ENCODE measurements around the gene DACT3.
A peak's percentile ranks its signal among the peaks of the same experiment; 100 is the strongest.

Gene DACT3

GRCh38 chr19:46685189-46685588, 24.2 kb upstream of the DACT3 start:
- peak overlapping the region; percentile 6 for H3K27ac Mint-ChIP-seq
- ATAC-seq: no peak
- H3K36me3 Mint-ChIP-seq: peaks cover 47% of the 10 kb centered on the region
- H3K4me1 Mint-ChIP-seq: peaks cover 6% of the 10 kb centered on the region
- no peaks in the 10 kb centered on the region for H3K9me3 Mint-ChIP-seq
- no peaks in the 10 kb centered on the region for H3K27me3 Mint-ChIP-seq
- no peak overlapping the region for H3K4me3 Mint-ChIP-seq

GRCh38 chr19:46678110-46678732, 17.2 kb upstream of the DACT3 start:
- peak overlapping the region; percentile 20 for H3K27ac Mint-ChIP-seq
- no peak overlapping the region for H3K4me3 Mint-ChIP-seq
- no peaks in the 10 kb centered on the region for H3K9me3 Mint-ChIP-seq
- peaks cover 13% of the 10 kb centered on the region for H3K4me1 Mint-ChIP-seq
- peak; percentile 79 for ATAC-seq
- no peaks in the 10 kb centered on the region for H3K27me3 Mint-ChIP-seq
- peaks cover 78% of the 10 kb centered on the region for H3K36me3 Mint-ChIP-seq

GRCh38 chr19:46674416-46675178, 13.6 kb upstream of the DACT3 start:
- no peaks in the 10 kb centered on the region for H3K27me3 Mint-ChIP-seq
- no peak overlapping the region for H3K27ac Mint-ChIP-seq

GRCh38 chr19:46670813-46671212, 9.8 kb upstream of the DACT3 start:
- H3K9me3 Mint-ChIP-seq: peaks cover 3% of the 10 kb centered on the region
- no peak overlapping the region for H3K4me3 Mint-ChIP-seq
- no peaks in the 10 kb centered on the region for H3K4me1 Mint-ChIP-seq
- no peak for ATAC-seq
- H3K36me3 Mint-ChIP-seq: peaks cover 41% of the 10 kb centered on the region
- H3K27ac Mint-ChIP-seq: no peak overlapping the region
- no peaks in the 10 kb centered on the region for H3K27me3 Mint-ChIP-seq

More at GRCh38 chr19:46674416-46675178, 13.6 kb upstream of the DACT3 start:
- no peak for ATAC-seq
- Mint-ChIP-seq H3K4me3 (no peak overlapping the region), H3K36me3 (peaks cover 71% of the 10 kb centered on the region), H3K4me1 (peaks cover 8% of the 10 kb centered on the region), H3K9me3 (peaks cover 3% of the 10 kb centered on the region)

GRCh38 chr19:46668662-46669061, 7.7 kb upstream of the DACT3 start:
- peaks cover 19% of the 10 kb centered on the region for H3K36me3 Mint-ChIP-seq
- ATAC-seq: no peak
- H3K4me1 Mint-ChIP-seq: no peaks in the 10 kb centered on the region
- H3K27ac Mint-ChIP-seq: no peak overlapping the region
- peaks cover 3% of the 10 kb centered on the region for H3K9me3 Mint-ChIP-seq
- H3K4me3 Mint-ChIP-seq: no peak overlapping the region
- H3K27me3 Mint-ChIP-seq: peaks cover 5% of the 10 kb centered on the region

- Mint-ChIP-seq H3K9me3 (peaks cover under 1% of the 10 kb centered on the region), H3K4me3 (no peak overlapping the region), H3K4me1 (peaks cover 9% of the 10 kb centered on the region), H3K27ac (no peak overlapping the region), H3K36me3 (no peaks in the 10 kb centered on the region), H3K27me3 (peaks cover 19% of the 10 kb centered on the region)
- ATAC-seq: no peak
These were observed 4.1 kb upstream of the DACT3 start for GRCh38 chr19:46665072-46665471.

GRCh38 chr19:46661735-46662592, 982 bp upstream of the DACT3 start:
- Mint-ChIP-seq H3K9me3 (no peaks in the 10 kb centered on the region), H3K4me3 (peak overlapping the region; percentile 72), H3K27ac (peak overlapping the region; percentile 28), H3K27me3 (peaks cover 44% of the 10 kb centered on the region), H3K4me1 (peaks cover 22% of the 10 kb centered on the region), H3K36me3 (no peaks in the 10 kb centered on the region)
- ATAC-seq: peak; percentile 63

GRCh38 chr19:46660551-46661019, 397 bp downstream of the DACT3 start:
- ATAC-seq: no peak
- Mint-ChIP-seq H3K4me3 (peak overlapping the region; percentile 72), H3K27ac (peak overlapping the region; percentile 28), H3K27me3 (peaks cover 49% of the 10 kb centered on the region), H3K36me3 (no peaks in the 10 kb centered on the region), H3K4me1 (peaks cover 22% of the 10 kb centered on the region), H3K9me3 (no peaks in the 10 kb centered on the region)

GRCh38 chr19:46660008-46660517, 919 bp downstream of the DACT3 start:
- H3K4me1 Mint-ChIP-seq: peaks cover 26% of the 10 kb centered on the region
- no peaks in the 10 kb centered on the region for H3K9me3 Mint-ChIP-seq
- peaks cover 54% of the 10 kb centered on the region for H3K27me3 Mint-ChIP-seq
- no peak for ATAC-seq
- no peaks in the 10 kb centered on the region for H3K36me3 Mint-ChIP-seq
- H3K4me3 Mint-ChIP-seq: peak overlapping the region; percentile 72
- H3K27ac Mint-ChIP-seq: peak overlapping the region; percentile 8

GRCh38 chr19:46659151-46660007, 1.6 kb downstream of the DACT3 start:
- Mint-ChIP-seq H3K4me3 (peak overlapping the region; percentile 72), H3K9me3 (no peaks in the 10 kb centered on the region), H3K27ac (peak overlapping the region; percentile 8), H3K4me1 (peaks cover 29% of the 10 kb centered on the region), H3K27me3 (peaks cover 61% of the 10 kb centered on the region), H3K36me3 (no peaks in the 10 kb centered on the region)
- no peak for ATAC-seq

GRCh38 chr19:46656541-46656940, 4.4 kb downstream of the DACT3 start:
- Mint-ChIP-seq H3K4me1 (peaks cover 23% of the 10 kb centered on the region), H3K36me3 (no peaks in the 10 kb centered on the region), H3K27ac (no peak overlapping the region), H3K4me3 (no peak overlapping the region), H3K9me3 (no peaks in the 10 kb centered on the region), H3K27me3 (peaks cover 67% of the 10 kb centered on the region)
- no peak for ATAC-seq

- Mint-ChIP-seq H3K27ac (no peak overlapping the region), H3K4me1 (peaks cover 17% of the 10 kb centered on the region), H3K27me3 (peaks cover 79% of the 10 kb centered on the region), H3K36me3 (peaks cover 5% of the 10 kb centered on the region), H3K4me3 (no peak overlapping the region), H3K9me3 (no peaks in the 10 kb centered on the region)
- no peak for ATAC-seq
These were observed 6.3 kb downstream of the DACT3 start for GRCh38 chr19:46654621-46655152.

GRCh38 chr19:46650445-46650844, 10.5 kb downstream of the DACT3 start:
- no peak overlapping the region for H3K4me3 Mint-ChIP-seq
- H3K9me3 Mint-ChIP-seq: peaks cover 6% of the 10 kb centered on the region
- peaks cover 16% of the 10 kb centered on the region for H3K4me1 Mint-ChIP-seq
- peaks cover 13% of the 10 kb centered on the region for H3K36me3 Mint-ChIP-seq
- no peak overlapping the region for H3K27ac Mint-ChIP-seq
- peaks cover 77% of the 10 kb centered on the region for H3K27me3 Mint-ChIP-seq
- ATAC-seq: no peak
